NCI-H2107 treated with DMSO at 0.1 percent for 48 hours (cell line): ENCODE results near the gene ELMOD3.
"Not testable (repeated sequence)": the region's sequence is repeated elsewhere in the genome, so short reads cannot be mapped to it uniquely, and the experiment has no call there.

Source experiments
- DNase-seq: peaks from one replicate; lab custom pipeline; 2025; ENCODE audit not compliant: unreplicated experiment; lab: John Stamatoyannopoulos, UW

ELMOD3 gene

DNA sequence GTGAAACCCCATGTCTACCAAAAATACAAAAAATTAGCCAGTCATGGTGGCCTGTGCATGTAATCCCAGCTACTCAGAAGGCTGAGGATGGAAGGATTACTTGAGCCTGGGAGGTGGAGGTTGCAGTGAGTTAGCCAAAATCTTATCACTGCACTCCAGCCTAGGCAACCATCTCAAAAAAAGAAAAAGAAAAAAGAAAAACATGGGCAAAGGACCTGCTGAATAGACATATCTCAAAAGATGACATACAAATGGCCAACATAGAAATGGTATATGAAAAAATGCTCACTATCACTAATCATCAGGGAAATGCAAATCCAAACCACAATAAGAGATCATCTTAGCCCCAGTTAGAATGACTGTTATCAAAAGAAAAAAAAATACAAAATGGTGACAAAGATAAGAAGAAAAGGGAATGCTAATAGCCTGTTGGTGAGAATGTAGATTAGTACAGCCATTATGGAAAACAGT lies 25.4 kb upstream of the ELMOD3 start:
- no peak for DNase-seq

DNA sequence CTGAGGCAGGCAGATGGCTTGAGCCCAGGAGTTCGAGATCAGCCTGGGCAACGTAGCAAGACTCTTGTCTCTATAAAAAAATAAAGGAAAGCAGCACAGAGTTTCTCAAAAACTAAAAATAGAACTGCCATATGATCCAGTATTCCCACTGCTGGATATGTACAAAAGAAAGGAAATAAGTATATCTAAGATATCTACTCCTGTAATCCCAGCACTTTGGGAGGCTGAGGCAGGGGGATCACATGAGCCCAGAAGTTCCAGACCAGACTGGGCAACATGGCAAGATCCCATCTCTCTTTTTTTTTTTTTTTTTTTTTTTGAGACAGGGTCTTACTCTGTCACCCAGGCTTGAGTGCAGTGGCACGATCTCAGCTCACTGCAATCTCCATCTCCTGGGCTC lies 24.9 kb upstream of the ELMOD3 start:
- not testable (repeated sequence) for DNase-seq

DNA sequence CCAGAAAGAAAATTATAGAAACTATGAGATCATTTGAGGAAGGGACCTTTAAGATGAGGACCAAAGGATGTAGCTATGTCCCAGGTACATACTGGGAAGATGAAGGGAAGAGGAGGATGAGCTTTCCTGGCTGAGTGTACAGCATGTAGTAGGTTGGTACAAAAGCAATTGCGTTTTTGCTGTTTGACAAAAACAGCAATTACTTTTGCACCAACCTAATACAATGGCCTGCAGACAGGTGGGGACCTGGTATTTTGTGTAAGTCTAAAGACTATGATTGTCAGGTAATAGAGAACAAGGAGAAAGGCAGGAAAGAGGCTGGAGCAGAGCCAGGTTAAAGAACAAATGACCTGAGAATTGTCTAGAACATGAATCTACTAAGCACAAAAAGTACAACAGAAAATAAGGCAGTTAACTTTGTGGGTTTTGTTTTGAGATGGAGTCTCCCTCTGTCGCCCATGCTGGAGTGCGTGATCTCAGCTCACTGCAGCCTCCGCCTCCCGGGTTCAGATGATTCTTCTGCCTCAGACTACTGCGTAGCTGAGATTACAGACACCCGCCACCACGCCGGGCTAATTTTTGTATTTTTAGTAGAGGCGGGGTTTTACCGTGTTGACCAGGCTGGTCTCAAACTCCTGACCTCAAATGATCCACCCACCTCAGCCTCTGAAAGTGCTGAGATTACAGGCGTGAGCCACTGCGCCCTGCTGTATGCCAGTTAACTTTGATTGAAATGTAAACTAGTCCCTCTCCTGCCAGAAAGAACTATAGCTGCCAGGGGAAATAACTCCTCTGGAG lies 23.5 kb upstream of the ELMOD3 start:
- no peak for DNase-seq

DNA sequence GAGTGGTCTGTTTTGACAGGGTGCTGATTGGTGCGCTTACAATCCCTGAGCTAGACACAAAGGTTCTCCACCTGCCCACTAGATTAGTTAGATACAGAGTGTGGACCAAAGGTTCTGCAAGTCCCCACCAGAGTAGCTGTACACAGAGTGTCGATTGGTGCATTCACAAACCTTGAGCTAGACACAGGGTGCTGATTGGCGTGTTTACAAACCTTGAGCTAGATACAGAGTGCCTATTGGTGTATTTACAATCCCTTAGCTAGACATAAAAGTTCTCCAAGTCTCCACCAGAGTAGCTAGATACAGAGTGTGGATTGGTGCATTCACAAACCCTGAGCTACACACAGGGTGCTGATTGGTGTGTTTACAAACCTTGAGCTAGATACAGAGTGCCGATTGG lies 20.7 kb upstream of the ELMOD3 start:
- DNase-seq = not testable (repeated sequence)

DNA sequence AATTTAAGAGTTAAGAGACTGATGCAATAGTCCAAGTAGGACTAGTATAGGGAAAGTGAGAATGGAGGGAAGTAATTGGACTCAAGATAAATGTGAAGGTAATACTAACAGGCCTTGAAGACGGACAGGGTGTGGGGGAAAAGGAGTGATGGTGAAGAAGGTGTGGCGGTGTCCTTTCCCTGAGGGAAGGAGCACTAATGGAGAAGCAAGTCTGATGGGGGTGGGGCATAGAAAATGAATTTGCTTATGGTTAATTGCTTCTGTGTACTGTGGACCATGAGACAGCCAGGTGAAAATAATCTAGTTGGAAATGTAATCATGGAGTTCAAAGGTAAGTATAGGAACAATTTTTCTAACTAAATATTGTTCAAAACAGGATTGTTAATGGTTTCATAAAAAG lies 19.6 kb upstream of the ELMOD3 start:
- DNase-seq = no peak

DNA sequence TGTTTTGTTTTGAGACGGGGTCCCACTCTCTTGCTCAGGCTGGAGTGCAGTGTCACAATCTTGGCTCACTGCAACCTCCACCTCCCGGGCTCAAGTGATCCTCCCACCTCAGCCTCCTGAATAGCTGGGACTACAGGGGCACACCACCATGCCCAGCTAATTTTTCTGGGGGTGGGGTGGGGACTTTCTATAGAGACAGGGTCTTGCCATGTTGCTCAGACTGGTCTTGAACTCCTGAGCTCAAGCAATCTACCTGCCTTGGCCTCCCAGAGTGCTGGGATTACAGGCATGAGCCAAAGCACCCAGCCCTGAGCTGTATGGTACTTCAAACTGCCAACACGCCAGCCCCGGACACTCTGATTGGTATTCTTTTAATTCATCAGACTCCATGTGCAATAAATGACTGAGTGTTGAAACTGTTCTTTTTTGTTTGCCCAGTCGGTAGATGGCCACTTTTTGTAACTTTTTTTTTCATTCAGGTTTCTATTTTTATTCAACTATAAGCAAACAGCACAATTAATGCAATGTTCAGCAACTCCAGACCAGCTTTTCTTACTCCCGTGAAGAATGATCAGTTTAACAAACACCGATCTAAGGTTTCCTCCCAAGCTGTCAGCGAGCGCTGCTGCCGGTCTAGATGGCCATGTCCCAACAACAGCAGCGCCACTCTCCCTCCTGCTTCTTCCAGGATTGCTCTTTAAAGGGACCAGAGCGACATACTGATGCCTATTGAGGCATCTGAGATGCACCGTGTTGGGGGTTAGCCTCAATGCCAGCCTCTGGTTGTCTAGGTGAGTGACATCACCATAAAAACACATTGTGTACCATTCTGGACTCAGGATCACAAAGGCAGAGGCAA lies 14.3 kb upstream of the ELMOD3 start:
- DNase-seq = peak; percentile 13

DNA sequence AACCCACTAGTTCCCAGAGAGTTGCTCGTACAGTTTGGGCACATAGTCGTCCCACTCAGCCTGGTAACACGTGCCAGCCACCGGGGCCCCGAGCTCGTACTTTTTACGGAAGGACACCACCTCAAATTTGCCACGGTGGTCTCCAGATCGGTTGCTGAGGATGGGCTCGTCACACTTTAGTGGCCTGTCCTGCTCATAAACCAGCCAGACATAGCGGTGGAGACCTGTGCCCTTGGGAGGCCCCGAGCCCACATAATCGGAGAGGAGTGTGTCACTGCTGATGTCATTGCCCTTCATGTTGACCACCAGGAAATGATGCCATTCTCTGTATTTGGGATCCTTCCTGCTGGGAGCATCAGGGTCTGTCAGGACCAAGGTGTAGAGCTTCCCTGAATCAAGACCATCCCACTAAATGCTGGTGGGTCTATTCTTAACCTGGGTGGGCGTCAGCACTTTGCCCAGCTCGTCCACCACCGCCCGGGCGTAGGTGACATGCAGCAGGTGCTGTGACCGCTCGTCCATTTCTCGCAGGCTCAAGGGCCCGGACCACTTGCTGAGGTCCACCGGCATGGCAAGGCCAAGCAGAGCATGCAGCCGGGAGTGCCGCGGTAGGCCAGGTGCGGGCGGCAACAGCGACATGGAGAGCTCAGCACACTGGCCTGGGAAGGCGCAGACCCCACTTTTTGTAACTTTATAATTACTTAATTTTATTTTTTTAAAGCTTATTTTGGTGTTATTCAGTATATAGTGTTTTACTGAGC lies 13.1 kb upstream of the ELMOD3 start:
- no peak for DNase-seq

DNA sequence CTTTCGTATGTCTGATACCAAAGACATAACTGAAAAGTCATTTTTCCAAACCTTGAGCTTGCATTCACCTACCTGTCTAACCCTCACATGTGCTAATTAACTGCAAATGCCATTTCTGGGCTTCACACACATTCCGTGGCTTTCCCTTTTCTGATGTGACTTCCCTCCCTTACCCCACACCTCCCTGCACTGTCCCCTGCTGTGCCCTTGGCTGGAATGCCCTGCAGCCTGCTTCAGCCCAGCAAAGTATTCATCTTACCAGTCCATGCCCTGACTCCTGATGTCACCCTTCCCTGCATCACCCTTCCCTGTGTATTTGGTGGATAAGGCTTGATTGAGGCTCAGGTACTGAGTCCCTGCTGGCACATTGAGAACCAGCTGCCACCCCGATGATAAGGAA lies 12.4 kb upstream of the ELMOD3 start:
- DNase-seq = no peak

DNA sequence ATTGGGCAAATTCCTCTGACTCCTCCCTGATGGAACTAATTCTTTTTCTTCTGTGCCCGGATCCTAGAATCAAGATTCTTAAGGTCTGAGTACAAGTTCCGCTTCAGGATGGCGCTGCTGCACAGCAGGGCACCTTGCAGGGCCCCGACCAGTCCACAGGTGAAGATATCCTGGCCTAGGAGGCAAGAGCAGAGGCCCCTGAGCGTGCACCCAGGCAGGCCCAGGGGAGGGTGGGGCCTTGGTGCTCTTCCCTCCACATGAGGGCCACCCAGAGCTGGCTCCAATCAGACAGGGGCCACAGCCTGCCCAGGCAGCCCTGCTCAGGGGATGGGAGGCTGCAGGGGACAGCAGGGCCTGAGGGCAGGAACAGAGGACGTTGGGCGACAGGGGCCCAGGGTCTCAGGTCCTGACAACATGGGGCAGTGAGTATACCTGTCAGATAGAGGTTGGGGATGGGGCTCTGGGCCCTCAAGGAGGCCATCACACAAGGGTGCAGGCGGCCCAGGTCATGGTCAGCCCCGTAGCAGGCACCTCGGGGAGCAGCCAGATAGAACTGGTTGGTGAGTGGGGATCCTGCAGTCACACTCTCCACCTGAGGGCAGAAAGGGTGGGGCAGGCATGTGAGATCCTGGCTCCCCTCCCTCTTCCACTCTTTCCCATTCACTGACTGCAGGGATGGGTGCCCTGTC lies 11.2 kb upstream of the ELMOD3 start:
- DNase-seq = not testable (repeated sequence)

DNA sequence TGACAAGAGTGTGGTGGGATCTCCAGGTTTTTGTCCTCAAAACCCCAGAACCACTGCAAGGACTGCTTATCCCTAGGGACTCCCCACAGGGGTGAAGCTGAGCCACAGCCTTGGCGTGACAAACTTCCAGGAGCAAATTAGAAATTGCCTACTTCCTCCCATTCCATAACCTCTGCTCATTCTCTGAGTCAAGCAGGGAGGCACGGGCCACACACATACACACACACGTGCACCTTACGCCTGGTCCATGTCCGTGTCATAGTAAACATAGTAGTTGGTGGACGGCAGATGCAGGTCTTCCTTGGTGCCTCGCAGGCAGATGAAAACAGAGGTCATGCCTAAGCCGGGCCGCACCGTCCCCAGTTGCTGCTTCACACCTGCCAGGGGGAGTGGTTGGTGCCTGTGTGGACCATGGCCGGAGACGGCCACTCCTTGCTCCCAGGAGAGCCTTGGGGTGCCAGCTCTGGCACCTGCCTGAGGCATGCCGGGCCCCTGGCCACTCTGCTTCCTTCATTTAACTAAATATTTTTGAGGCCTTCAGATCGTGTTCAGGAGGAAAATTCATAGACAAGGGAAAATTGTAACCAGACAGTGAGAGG lies 10.1 kb upstream of the ELMOD3 start:
- DNase-seq = no peak

DNA sequence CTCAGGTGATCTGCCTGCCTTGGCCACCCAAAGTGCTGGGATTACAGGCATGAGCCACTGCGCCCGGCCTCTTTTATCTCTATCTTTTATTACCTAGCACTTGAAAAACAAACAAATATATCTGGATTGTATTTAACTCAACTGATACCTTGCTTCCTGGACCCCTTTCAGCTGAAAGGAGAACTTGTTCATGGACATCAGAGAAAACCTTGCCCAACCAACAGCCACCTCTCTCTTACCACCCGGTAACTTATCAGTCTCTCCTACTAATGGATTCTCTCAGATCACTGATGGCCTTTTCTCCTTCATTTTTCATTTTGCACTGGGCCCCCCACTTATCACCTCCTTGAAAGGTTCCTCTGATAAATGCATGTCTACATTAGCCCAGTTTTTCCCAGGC lies 7.0 kb upstream of the ELMOD3 start:
- DNase-seq = no peak

DNA sequence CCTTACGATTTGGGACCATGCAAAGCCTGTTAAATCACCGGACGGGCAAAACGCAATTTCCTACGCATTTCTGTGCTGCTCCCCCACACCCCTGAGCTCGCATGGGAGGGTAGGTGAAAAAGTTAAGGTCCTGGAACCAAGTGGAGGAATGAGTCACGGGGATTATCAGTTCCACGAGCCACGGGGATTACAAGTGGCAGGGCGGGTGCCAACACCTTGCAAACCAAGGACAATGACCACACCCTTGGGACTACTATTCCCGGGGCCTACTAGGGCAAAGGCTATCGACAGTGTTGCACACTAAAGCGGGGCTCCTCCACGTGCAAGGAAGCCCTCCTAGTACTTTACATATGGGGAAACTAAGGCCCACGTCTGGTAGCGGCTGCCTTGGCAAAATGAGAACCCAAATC lies 688 bp upstream of the ELMOD3 start:
- DNase-seq = no peak

DNA sequence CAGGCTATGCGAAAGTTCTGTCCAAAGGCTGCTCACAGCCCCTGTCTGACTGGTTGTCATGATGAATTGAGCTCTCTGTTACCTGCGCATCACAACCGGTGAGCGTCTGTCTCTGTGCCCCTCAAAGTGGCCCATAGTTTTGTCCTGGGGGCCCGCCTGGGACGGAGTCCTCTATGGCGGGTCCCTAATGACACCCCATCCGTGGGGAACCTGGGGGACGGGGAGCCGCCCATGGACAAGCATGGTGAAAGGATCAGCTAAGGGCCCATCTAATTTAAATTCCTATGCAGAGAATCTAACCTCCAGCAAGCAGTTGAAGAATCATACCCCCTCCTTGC lies 473 bp downstream of the ELMOD3 start:
- no peak for DNase-seq

DNA sequence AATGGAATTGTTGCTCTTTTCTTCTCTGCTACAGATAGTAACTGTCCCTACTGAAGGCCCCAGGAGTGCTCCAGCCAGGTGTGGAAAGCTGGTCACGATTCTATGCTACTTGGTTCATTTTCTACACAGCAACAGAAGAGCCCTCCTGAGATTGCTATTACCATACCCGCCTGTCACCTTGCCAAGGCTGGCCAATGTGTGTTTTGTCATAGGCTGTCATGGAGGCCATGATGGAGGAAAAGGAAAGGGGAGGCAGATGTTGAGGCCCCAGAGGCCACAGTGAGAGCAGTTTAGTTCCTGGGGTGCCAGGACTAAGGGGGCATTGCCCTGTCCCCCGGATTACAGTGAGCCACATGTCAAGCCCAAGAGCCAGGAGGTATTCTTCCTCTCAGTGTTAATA lies 952 bp downstream of the ELMOD3 start:
- DNase-seq = no peak

DNA sequence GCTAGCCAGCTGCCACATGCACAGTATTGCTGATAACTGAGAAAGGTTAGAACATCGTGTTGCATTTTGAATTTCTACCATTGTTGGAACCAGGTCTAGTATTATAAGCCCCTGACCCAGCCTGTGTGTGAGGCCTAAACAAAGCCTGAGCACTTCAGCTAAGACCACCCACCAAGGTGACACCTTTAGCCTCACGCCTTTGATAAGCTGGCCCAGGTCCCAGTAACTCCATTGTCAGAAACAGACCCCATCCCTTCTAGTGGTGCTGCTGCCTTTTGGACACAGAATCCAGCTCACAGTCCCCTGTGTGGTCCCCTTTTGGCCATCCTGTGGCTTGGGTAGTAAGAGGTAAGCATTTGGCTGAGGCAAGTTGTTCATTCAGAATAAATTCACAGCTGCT lies 1.6 kb downstream of the ELMOD3 start:
- no peak for DNase-seq

DNA sequence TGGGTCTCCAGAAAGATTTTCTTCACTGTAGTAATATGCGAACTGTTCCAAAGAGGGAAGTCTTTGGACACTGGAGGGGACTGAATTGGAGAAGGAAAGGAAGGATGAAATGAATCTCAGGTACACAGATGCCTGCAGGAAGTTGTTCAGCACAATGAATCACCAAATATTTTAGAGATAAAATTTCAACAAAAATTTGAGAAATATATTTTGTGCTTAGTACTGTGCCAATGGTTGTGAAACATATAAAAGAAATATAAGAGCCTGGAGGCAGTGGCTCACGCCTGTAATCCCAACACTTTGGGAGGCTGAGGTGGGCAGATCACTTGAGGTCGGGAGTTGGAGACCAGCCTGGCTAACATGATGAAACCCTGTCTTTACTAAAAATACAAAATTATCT lies 3.2 kb downstream of the ELMOD3 start:
- DNase-seq = no peak

DNA sequence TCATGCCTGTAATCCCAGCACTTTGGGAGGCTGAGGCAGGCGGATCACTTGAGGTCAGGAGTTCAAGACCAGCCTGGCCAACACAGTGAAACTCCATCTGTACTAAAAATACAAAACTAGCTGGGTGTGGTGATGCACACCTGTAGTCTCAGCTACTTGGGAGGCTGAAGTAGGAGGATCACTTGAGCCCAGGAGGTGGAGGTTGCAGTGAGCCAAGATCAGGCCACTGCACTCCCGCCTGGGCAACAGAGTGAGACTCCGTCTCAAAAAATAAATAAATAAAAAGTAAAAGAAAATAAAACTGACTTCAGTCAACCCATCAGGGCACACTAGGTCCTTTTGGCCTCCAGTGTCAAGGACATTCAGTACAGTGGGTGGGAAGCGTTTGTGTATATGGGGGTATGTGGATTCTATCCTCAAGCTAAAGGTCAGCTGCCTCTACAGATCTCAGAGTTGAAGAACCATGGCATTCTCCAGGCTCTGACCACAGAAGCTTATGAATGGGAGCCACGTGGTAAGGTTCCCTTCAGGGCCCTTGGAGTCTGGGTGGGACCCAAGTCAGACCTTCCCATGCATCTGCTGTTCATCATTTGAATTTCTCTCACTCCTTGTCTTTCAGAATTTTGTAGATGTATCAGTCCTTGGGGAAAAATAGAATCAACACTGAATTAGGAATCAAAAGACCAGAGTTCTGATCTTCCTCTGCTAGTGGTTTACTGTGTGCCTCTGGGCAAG lies 8.3 kb downstream of the ELMOD3 start:
- DNase-seq = not testable (repeated sequence)

DNA sequence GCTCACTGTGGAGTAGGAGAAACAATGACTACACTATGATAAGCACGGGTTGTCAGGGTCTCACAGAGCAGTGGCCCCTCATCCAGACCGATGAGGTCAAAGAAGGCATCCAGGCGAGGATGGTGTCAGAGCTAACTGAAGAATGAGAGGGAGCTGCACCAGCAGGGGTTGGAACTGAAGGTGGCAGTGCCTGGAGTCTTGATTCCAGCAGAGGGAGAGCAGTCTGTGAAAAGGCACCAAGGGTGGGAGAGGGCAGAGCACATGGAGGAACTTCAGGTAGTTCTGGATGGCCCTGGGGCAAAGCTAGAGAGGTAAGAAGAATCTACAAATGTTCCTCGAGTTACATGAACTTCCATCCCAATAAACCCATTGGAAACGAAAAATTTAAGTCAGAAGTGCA lies 12.6 kb downstream of the ELMOD3 start:
- DNase-seq = no peak

DNA sequence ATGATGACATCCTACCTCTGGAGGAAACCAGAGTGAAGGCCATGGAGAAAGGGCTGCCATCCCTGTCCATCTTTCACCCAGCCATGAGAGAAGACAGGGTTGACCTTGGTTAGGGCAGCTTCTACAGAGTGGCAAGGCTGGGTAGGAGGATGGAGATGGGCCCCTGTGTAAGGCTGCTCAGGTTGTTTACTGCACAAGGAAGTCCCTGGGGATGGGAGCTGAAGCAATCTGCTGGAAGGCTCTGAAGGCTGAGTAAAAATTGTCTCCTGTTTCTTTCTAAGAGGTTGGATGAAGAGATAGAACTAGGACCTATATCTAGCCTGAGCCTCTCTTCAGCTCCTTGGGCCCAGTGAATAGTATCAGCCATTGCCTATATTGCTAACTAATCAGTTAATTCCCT lies 14.4 kb downstream of the ELMOD3 start:
- DNase-seq = no peak

DNA sequence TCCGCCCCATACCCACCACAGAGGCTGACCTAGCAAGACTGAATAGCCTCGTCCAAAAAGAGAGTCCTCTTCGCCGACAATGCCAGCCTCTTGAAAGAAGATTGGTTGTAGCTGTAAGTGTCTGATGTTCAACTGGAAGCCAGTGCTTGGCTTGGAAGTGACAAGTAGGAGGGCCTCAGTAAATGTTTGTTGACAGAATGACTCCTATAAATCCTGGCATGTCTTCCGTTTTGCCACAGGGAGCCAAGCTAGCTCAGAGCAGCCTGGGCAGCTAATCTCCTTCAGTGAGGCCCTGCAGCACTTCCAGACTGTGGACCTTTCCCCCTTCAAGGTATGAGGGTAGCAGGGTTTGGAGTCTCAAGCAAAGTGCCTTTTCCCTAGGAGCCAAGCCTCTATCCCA lies 14.9 kb downstream of the ELMOD3 start:
- DNase-seq = no peak
